Nucleus accumbens (tissue), 56 donors: Measurements from ENCODE around the gene HLA-DOA.
A peak's percentile ranks its signal among the peaks of the same experiment; 100 is the strongest.

Experiments
- DNase-seq, 56 donors: peaks; one replicate each; lab custom pipeline; 2025; lab: John Stamatoyannopoulos, UW

HLA-DOA gene

GRCh38 chr6:32968093-32968866, 41.1 kb downstream of the HLA-DOA start, which contains the start of gene BRD2:
TSS of gene BRD2 (plus strand) at chr6:32968594. CDS start at chr6:32972899, 4,305 bp downstream.
- peak; percentile 56 to 99 (median 96) for DNase-seq

DNA sequence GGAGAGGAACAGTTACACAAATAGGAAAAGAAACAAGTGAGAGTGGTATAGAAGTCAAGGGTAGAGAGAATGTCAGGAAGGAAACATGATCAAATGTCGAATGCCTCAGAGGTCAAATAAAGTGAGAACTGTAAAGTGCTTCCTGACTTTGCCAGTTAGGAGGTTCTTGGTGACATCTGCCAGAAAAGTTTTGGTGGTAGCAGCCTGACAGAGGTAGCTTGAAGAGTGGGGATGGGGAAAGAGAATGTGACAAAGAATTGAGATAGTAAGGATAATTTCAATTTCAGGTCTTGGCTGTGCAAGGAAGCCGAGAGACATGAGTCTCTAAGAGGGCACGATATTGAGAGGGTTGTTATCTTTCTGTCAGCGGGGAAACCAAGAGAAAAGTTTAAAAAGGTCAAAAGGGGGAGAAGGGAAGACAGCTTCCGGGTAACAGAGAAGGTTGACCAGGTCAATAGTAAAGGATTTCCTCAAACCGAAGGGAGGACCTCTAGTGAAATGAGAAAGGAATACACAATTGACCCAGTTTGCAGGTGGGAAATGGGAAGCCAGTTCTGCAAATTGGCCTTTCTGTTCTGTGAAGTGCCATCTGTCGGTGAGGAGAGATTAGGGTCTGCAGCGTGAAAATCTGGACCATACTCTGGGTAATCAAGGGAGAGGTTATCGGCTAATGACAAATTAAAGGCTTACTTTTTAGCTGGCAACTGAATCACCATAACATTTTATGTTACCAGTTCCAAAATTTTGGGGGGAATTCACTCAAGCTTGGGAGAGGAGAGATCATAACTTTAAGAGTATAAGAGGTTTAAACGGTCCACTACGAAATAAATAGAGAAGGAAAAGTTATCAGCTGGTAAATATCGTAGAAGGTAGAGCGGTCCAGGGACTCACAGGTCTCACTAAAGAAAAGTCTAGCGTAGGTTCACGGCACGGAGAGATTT, 42.0 kb downstream of the HLA-DOA start:
- DNase-seq = peak in 23 of 56 donors; percentile 2 to 63 (median 23)

GRCh38 chr6:32964776-32965175, 44.6 kb downstream of the HLA-DOA start:
- DNase-seq = no peak

DNA sequence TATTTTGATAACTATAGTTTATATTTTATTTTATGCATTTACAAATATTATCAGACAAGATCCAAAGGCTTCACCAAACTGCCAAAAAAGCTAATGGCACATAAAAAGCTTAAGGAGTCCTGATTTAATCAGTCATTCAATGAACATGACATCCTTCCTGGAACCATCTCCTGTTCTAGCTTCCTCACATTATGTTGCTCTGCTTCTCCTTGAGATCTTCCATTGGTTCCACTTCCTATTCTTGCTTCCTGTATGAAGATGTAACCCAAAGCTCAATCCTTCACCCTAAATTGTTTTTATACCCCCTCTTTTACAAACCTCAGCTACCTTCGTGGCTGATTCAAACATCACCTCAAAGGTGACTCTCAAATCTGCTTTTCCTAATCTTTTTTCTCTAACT, 45.5 kb downstream of the HLA-DOA start:
- no peak for DNase-seq

DNA sequence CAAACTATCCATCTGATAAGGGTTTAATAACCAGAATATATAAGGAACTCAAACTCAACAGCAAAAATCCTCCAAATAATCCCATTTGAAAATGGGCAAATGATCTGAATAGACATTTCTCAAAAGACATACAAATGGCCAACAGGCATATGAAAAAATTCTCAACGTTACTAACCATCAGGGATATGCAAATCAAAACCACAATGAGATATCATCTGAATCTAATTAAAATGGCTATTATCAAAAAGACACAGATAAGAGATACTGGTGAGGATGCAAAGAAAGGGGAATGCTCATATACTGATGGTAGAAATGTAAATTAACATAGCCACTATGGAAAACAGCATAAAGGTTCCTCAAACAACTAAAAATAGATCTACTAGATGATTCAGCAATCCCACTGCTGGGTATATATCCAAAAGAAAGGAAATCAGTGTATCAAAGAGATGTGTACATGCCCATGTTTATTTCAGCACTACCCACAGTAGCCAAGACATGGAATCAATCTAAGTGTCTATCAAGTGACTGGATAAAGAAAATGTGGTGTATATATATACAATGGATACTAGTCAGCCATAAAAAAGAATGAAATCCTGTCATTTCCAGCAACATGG, 47.1 kb downstream of the HLA-DOA start:
- no peak for DNase-seq

GRCh38 chr6:32960563-32960962, 48.8 kb downstream of the HLA-DOA start:
- no peak for DNase-seq

DNA sequence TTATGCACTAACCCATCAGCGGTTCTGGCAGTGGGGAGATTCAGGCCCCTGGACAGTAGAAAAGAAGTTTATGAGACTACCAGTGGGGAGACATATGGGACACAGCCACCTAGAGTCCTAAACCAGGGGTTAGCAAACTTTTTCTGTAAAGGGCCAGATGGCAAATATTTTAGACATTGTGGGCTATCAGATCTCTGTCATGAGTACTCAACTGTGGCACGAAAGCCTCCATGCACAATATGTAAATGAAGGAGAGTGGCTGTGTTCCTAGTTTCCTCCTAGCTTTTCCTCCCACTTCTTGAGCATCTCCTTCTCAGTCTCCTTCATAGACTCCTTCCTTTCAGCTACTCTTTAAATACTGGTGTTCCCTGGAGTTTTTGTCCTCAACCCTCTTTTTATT, 53.2 kb downstream of the HLA-DOA start:
- DNase-seq = no peak

GRCh38 chr6:32954986-32955802, 54.2 kb downstream of the HLA-DOA start:
- no peak for DNase-seq

GRCh38 chr6:32954267-32954666, 55.1 kb downstream of the HLA-DOA start:
- no peak for DNase-seq
